GM21786 (cell line): ENCODE results near the gene CFAP97D2.
"Not testable (repeated sequence)": the region's sequence is repeated elsewhere in the genome, so short reads cannot be mapped to it uniquely, and the experiment has no call there.

Source experiments
- ATAC-seq: cut with Tn5 transposase; IDR thresholded peaks from one replicate; pipeline ENCODE4 v1.9.1; 2021; ENCODE audit not compliant: unreplicated experiment

The CFAP97D2 gene

GRCh38 chr13:114155926-114156883 lies 22.9 kb upstream of the CFAP97D2 start:
- ATAC-seq: no peak

GRCh38 chr13:114157869-114158495 lies 21.1 kb upstream of the CFAP97D2 start:
- no peak for ATAC-seq

- ATAC-seq: not testable (repeated sequence)
Measured at GRCh38 chr13:114158869-114159666, 20.0 kb upstream of the CFAP97D2 start.

- ATAC-seq: no peak
Measured at GRCh38 chr13:114161028-114161556, 18.0 kb upstream of the CFAP97D2 start.

- no peak for ATAC-seq
Measured at GRCh38 chr13:114161644-114162532, 17.2 kb upstream of the CFAP97D2 start.

GRCh38 chr13:114162533-114162922 lies 16.5 kb upstream of the CFAP97D2 start:
- no peak for ATAC-seq

- ATAC-seq: no peak
Measured at GRCh38 chr13:114164053-114164452, 15.0 kb upstream of the CFAP97D2 start.

- ATAC-seq: no peak
Measured at GRCh38 chr13:114164681-114165429, 14.2 kb upstream of the CFAP97D2 start.

- no peak for ATAC-seq
Measured at GRCh38 chr13:114166381-114167131, 12.5 kb upstream of the CFAP97D2 start.

GRCh38 chr13:114167426-114167825 lies 11.6 kb upstream of the CFAP97D2 start:
- no peak for ATAC-seq

- ATAC-seq: no peak
Measured at GRCh38 chr13:114167885-114168284, 11.2 kb upstream of the CFAP97D2 start.

- ATAC-seq: no peak
Measured at GRCh38 chr13:114173272-114173671, 5.8 kb upstream of the CFAP97D2 start.

GRCh38 chr13:114173745-114174144 lies 5.3 kb upstream of the CFAP97D2 start:
- no peak for ATAC-seq

GRCh38 chr13:114174529-114174961 lies 4.5 kb upstream of the CFAP97D2 start:
- ATAC-seq: no peak

GRCh38 chr13:114176359-114176902 lies 2.6 kb upstream of the CFAP97D2 start:
- not testable (repeated sequence) for ATAC-seq

GRCh38 chr13:114177245-114178010 lies 1.6 kb upstream of the CFAP97D2 start:
- ATAC-seq: no peak

- ATAC-seq: no peak
Measured at GRCh38 chr13:114185182-114185971, 6.3 kb downstream of the CFAP97D2 start.
